OCI-LY3 (cell line): ENCODE results near the gene TRH.
"Not testable (repeated sequence)": the region's sequence is repeated elsewhere in the genome, so short reads cannot be mapped to it uniquely, and the experiment has no call there.

Experiments
- CTCF ChIP-seq: fragments of 200-600, 300-600 bp; sonication (generic); IDR thresholded peaks from 2 replicates; pipeline ENCODE4 v1.5.1; 2014; ENCODE audit warnings: antibody characterized with exemption, low read length, low read depth
- EZH2phosphoT487 ChIP-seq: fragments of 200-600 bp; shearing (Covaris generic); IDR thresholded peaks from 2 replicates; pipeline ENCODE4 v1.6.1; 2018; ENCODE audit warnings: antibody characterized with exemption, mixed run types, low read depth

GRCh38 chr3:130013246-130013645 lies 38.7 kb downstream of the TRH start:
- not testable (repeated sequence) for TF ChIP-seq CTCF, EZH2phosphoT487
